ENCODE results near the gene NLGN1. TPM values are rescaled to one million over a fixed set of nuclear protein-coding genes. Genes with fewer than 3 reads are reported as not detected.

NLGN1 gene
- total RNA-seq, 1 donor from 2014 or later: not detected

DNA sequence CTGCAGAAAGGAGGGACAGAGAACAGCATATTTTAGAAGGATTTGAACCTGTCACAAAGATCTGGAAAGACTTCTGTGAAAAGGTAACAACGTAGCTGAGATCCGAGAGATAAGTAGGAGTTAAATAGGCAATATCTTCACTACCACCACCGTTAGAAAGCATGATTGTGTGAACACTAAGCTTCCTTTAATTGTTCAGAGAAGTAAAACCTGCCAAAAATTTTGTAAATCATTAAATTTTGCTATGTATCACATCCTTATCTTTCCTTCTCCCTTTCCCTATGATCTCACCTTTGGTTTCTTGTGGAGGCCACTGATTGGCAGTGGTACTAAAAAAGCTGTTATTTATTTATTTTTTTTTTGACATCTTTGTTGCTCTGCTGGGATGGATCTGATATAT lies 346.9 kb downstream of the NLGN1 start:
- Mint-ChIP-seq H3K27me3 (ENCODE audit: low read depth) (no peaks in the 10 kb centered on the region), H3K36me3 (ENCODE audit: low read depth) (no peaks in the 10 kb centered on the region), H3K9me3 (ENCODE audit: low read depth) (peaks cover 5% of the 10 kb centered on the region), H3K27ac (ENCODE audit: unreplicated experiment) (no peak overlapping the region), H3K4me3 (ENCODE audit: unreplicated experiment) (no peak overlapping the region), H3K4me1 (ENCODE audit: low read depth) (peaks cover 32% of the 10 kb centered on the region)
- DNase-seq (ENCODE audit: low spot score): no peak
- TF ChIP-seq, protein P1, sequence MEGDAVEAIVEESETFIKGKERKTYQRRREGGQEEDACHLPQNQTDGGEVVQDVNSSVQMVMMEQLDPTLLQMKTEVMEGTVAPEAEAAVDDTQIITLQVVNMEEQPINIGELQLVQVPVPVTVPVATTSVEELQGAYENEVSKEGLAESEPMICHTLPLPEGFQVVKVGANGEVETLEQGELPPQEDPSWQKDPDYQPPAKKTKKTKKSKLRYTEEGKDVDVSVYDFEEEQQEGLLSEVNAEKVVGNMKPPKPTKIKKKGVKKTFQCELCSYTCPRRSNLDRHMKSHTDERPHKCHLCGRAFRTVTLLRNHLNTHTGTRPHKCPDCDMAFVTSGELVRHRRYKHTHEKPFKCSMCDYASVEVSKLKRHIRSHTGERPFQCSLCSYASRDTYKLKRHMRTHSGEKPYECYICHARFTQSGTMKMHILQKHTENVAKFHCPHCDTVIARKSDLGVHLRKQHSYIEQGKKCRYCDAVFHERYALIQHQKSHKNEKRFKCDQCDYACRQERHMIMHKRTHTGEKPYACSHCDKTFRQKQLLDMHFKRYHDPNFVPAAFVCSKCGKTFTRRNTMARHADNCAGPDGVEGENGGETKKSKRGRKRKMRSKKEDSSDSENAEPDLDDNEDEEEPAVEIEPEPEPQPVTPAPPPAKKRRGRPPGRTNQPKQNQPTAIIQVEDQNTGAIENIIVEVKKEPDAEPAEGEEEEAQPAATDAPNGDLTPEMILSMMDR (IDR thresholded peaks at IDR 0.05): no peak

DNA sequence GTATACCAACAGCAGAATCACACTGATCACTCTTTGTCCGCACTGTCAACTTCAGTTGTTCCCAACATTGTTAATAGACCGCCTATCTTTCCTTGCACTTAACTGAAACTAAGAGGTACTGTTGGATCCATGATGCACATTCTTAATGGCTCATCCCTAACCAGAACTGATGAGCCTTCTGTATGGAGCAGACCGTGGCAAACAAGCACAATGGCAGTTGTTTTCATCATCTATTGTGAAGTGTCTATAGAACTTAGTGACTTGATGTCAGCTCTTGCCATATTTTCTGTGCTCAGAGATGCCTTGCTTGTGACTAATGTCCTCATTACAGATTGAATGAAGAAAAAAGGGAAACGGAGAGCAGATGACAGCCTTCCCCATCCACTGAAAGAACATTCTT lies 347.4 kb downstream of the NLGN1 start:
- H3K9me3 Mint-ChIP-seq (ENCODE audit: low read depth): peaks cover 5% of the 10 kb centered on the region
- H3K27ac Mint-ChIP-seq (ENCODE audit: unreplicated experiment): no peak overlapping the region
- peaks cover 29% of the 10 kb centered on the region for H3K4me1 Mint-ChIP-seq (ENCODE audit: low read depth)
- no peak overlapping the region for H3K4me3 Mint-ChIP-seq (ENCODE audit: unreplicated experiment)
- TF ChIP-seq, protein P1 (IDR thresholded peaks at IDR 0.05): no peak
- H3K27me3 Mint-ChIP-seq (ENCODE audit: low read depth): no peaks in the 10 kb centered on the region
- no peaks in the 10 kb centered on the region for H3K36me3 Mint-ChIP-seq (ENCODE audit: low read depth)
- no peak for DNase-seq (ENCODE audit: low spot score)

DNA sequence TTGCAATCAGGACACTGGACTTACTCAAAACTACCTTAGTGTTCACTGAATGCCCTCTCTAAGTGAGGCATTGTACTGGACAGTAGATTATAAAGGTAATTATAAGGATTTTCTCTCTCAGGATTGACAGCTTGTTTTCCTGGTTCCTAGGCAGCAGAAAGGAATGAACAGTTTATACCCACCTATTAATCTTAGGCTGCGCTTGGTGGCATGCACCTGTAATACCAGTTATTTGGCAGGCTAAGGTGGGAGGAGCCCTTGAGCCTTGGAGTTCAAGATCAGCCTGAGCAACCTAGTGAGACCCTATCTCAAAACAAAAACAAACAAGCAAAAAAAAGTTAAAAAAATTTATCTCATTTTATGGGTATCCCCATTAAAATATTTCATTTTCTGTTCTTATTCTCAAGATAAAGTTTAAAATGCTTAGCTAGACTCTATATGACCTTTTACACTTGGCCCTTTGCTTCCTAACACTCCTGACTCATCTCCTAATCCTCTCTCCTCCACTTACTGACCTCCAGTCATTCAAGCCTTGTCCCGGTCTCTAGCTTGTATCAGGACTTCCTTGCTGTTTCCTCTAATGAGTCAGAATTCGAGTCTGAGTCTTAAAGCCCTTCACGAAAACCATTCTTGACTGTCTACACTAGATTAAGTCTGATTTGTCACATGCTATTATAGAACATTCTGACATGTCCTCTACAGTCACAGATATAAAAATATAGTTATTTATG lies 348.6 kb downstream of the NLGN1 start:
- DNase-seq (ENCODE audit: low spot score): no peak
- peaks cover 27% of the 10 kb centered on the region for H3K4me1 Mint-ChIP-seq (ENCODE audit: low read depth)
- TF ChIP-seq, protein P1 (IDR thresholded peaks at IDR 0.05): no peak
- H3K9me3 Mint-ChIP-seq (ENCODE audit: low read depth): no peaks in the 10 kb centered on the region
- no peaks in the 10 kb centered on the region for H3K27me3 Mint-ChIP-seq (ENCODE audit: low read depth)
- no peak overlapping the region for H3K27ac Mint-ChIP-seq (ENCODE audit: unreplicated experiment)
- no peak overlapping the region for H3K4me3 Mint-ChIP-seq (ENCODE audit: unreplicated experiment)
- H3K36me3 Mint-ChIP-seq (ENCODE audit: low read depth): no peaks in the 10 kb centered on the region

DNA sequence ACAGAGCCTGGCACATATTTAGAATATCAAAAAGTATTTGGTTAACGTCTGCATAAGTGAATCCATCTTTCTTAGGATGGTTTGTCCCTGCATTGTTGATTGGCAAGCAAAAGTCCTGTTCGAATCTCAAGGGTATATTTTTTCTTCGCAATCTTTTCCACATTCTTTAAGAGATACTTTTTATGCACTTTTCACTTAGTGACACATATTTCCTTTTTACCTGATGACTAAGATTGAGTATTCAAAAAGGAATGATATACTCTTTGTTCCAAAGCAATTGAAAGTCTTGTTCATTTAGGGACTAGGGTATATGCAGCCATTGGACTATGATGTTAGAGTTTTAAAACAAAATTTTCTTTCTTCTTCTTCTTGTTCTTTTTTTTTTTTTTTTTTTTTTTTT lies 349.9 kb downstream of the NLGN1 start:
- Mint-ChIP-seq H3K36me3 (ENCODE audit: low read depth) (no peaks in the 10 kb centered on the region), H3K27me3 (ENCODE audit: low read depth) (no peaks in the 10 kb centered on the region), H3K9me3 (ENCODE audit: low read depth) (no peaks in the 10 kb centered on the region), H3K27ac (ENCODE audit: unreplicated experiment) (no peak overlapping the region), H3K4me3 (ENCODE audit: unreplicated experiment) (no peak overlapping the region), H3K4me1 (ENCODE audit: low read depth) (peaks cover 17% of the 10 kb centered on the region)
- no peak for DNase-seq (ENCODE audit: low spot score)
- TF ChIP-seq, protein P1 (IDR thresholded peaks at IDR 0.05): no peak

DNA sequence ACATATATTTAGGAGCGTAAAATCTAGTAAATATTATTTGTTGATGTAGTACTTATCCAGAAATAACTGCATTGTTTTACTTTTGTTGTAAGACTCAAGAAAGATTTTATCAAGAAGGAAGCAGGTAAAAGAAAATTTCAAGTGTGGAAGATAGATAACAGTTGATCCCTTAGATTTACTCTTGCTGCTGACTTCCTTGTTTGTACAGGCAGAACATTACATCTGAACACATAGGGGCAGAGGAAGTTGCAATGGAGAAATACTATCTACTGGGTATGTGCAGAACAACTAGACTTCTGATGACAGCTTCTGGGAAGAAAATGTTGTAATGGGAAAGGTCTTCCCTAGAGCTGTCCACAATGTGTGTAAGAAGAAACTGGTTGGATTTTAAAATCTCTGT lies 350.6 kb downstream of the NLGN1 start:
- no peaks in the 10 kb centered on the region for H3K36me3 Mint-ChIP-seq (ENCODE audit: low read depth)
- H3K9me3 Mint-ChIP-seq (ENCODE audit: low read depth): no peaks in the 10 kb centered on the region
- H3K27ac Mint-ChIP-seq (ENCODE audit: unreplicated experiment): no peak overlapping the region
- H3K27me3 Mint-ChIP-seq (ENCODE audit: low read depth): no peaks in the 10 kb centered on the region
- H3K4me1 Mint-ChIP-seq (ENCODE audit: low read depth): peaks cover 10% of the 10 kb centered on the region
- H3K4me3 Mint-ChIP-seq (ENCODE audit: unreplicated experiment): no peak overlapping the region
- TF ChIP-seq, protein P1 (IDR thresholded peaks at IDR 0.05): no peak
- DNase-seq (ENCODE audit: low spot score): no peak
